HepG2 (cell line): ENCODE results near the gene ARL8A. TPM values are rescaled to one million over a fixed set of nuclear protein-coding genes. Genes with fewer than 3 reads are reported as not detected.

Experiments
- ATAC-seq: fragments of 200-7000 bp; cut with Tn5 transposase; 3 replicates; pipeline ENCODE4 v1.9.1; 2020; ENCODE audit warnings: mild to moderate bottlenecking, moderate library complexity
- BruUV-seq: library from RNA; stranded (reverse); fragments of 400-500 nt; replicated peaks from 2 replicates; lab custom pipeline; 2021; lab: Mats Ljungman, UMichigan
- CTCF ChIA-PET: fragments of 300-600 bp; formaldehyde crosslinking; extraction: SDS; loops from one replicate; lab custom pipeline; 2021; ENCODE audit warnings: low total read pairs, inconsistent platforms, low intra/inter-chr PET ratio; lab: Yijun Ruan, JAX
- POLR2A ChIA-PET: fragments of 350-600 bp; sonication (Branson Sonifier 250); formaldehyde crosslinking; loops from one replicate; lab custom pipeline; 2020; ENCODE audit warnings: antibody characterized with exemption, inconsistent platforms; lab: Yijun Ruan, JAX
- DNase-seq: peaks from one replicate; pipeline ENCODE4 v3.0.0-alpha.2; 2015; ENCODE audit warnings: low spot score
- FAIRE-seq: peaks from 3 replicates; lab custom pipeline; 2011; peaks lifted over from hg19 to GRCh38; lab: Jason Lieb, UNC
- H2AFZ ChIP-seq: one replicate; pipeline ENCODE4 v1.6.1; 2011; ENCODE audit warnings: low read length, inconsistent platforms
- H3K27ac ChIP-seq: fragments of 300-600 bp; 3 replicates; pipeline ENCODE4 v1.8.0; 2011; ENCODE audit warnings: mixed run types, mild to moderate bottlenecking, mixed read lengths, low read length, inconsistent platforms; ENCODE audit not compliant: insufficient read depth; ENCODE audit errors: extremely low read length
- H3K27me3 ChIP-seq, 2 experiments: fragments of 200-600 bp in 1 of 2; 2 replicates in 1 of 2; 3 replicates in 1 of 2; pipeline versions ENCODE4 v1.6.0 to v1.8.0; 2011; ENCODE audit warnings: low read length in 2 of 2, mild to moderate bottlenecking in 2 of 2, moderate library complexity in 2 of 2, inconsistent platforms in 1 of 2; ENCODE audit not compliant: insufficient read depth in 2 of 2, control insufficient read depth in 1 of 2
- H3K36me3 ChIP-seq, 2 experiments: fragments of 200-600 bp in 1 of 2; replicated peaks in 1 of 2; 2 replicates in 1 of 2; 3 replicates in 1 of 2; pipeline versions ENCODE4 v1.5.1 to v1.8.0; 2011; ENCODE audit warnings: low read length in 2 of 2, inconsistent platforms in 1 of 2; ENCODE audit not compliant: insufficient read depth in 2 of 2, control insufficient read depth in 1 of 2
- H3K4me1 ChIP-seq: 2 replicates; pipeline ENCODE4 v1.5.1; 2012; ENCODE audit warnings: low read length, inconsistent platforms; ENCODE audit not compliant: insufficient read depth
- H3K4me2 ChIP-seq: 2 replicates; pipeline ENCODE4 v1.6.0; 2011; ENCODE audit warnings: low read depth, low read length, inconsistent platforms
- H3K4me3 ChIP-seq, 3 experiments: fragments of 200-600 bp in 1 of 3; sonication (generic), shearing (Covaris generic) in 1 of 3; replicated peaks in 1 of 3; 2 replicates each; pipeline ENCODE4 v1.5.1; 2011 to 2016; ENCODE audit warnings: low read length in 3 of 3, inconsistent platforms in 2 of 3, low read depth in 2 of 3, mild to moderate bottlenecking in 2 of 3, control low read depth in 1 of 3, mixed read lengths in 1 of 3; ENCODE audit not compliant: insufficient read depth in 1 of 3
- H3K79me2 ChIP-seq: one replicate; pipeline ENCODE4 v1.6.1; 2011; ENCODE audit warnings: low read length, inconsistent platforms; ENCODE audit not compliant: insufficient read depth
- H3K9ac ChIP-seq: 2 replicates; pipeline ENCODE4 v1.6.0; 2011; ENCODE audit warnings: mild to moderate bottlenecking, low read depth, low read length, inconsistent platforms; ENCODE audit not compliant: insufficient read depth
- H3K9me3 ChIP-seq: 2 replicates; pipeline ENCODE4 v1.5.1; 2012; ENCODE audit warnings: mild to moderate bottlenecking, low read length
- H4K20me1 ChIP-seq: 2 replicates; pipeline ENCODE4 v1.6.0; 2011; ENCODE audit warnings: inconsistent platforms, mild to moderate bottlenecking, low read length, moderate library complexity; ENCODE audit not compliant: insufficient read depth
- CREB1 ChIP-seq, 2 experiments: fragments of 450-650 bp in 1 of 2; IDR thresholded peaks; 2 replicates each; pipeline ENCODE4 v1.6.1; 2016 to 2017; ENCODE audit warnings: control low read depth in 1 of 2, mild to moderate bottlenecking in 1 of 2, missing compliant biosample characterization in 1 of 2, missing genetic modification characterization in 1 of 2
- FOSL2 ChIP-seq: sonication (generic); formaldehyde crosslinking; IDR thresholded peaks from 2 replicates; pipeline ENCODE4 v1.4.0; 2020; ENCODE audit warnings: missing genetic modification reagents
- GFI1 ChIP-seq: sonication (generic); formaldehyde crosslinking; IDR thresholded peaks from 2 replicates; pipeline ENCODE4 v1.5.0; 2020; ENCODE audit warnings: missing genetic modification reagents, mild to moderate bottlenecking, borderline replicate concordance
- HDAC2 ChIP-seq: sonication (generic); formaldehyde crosslinking; IDR thresholded peaks from 2 replicates; pipeline ENCODE4 v1.4.0; 2020; ENCODE audit warnings: missing genetic modification reagents
- MNT ChIP-seq: fragments of 450-650 bp; IDR thresholded peaks from 2 replicates; pipeline ENCODE4 v1.6.1; 2016
- ZNF580 ChIP-seq: IDR thresholded peaks from 2 replicates; pipeline ENCODE4 v1.6.1; 2016; ENCODE audit warnings: low read depth, borderline replicate concordance
- WGBS: methylation state at CpG from one replicate; pipeline ENCODE4 v1.1.6; 2017; ENCODE audit warnings: low lambda C conversion rate; 5-methylcytosine and 5-hydroxymethylcytosine counted together
- in situ Hi-C: cut with HindIII; loops from 2 replicates; pipeline ENCODE4 v1.10.0; 2017; ENCODE audit warnings: low pct_unique_long_range_greater_than_20kb; ENCODE audit not compliant: extremely low pct_ligation_motif_present
- intact Hi-C: fragments of 100-400 bp; cut with micrococcal nuclease; formaldehyde crosslinking; loops from one replicate; pipeline ENCODE4 v1.10.0; 2022; ENCODE audit not compliant: unreplicated experiment
- polyA plus RNA-seq, 8 experiments: library from polyadenylated mRNA; depleted of rRNA in 3 of 8; stranded (reverse) in 7 of 8; unstranded in 1 of 8; fragments of >200 nt; fragmentation: Illumina TruSeq in 4 of 8; extraction: Trizol in 4 of 8; gene quantifications; 2 replicates each; pipeline versions ENCODE4 v1.2.1 to v1.2.3, GENCODE V29; 2011 to 2016; ENCODE audit warnings: low read depth in 4 of 8, missing spikeins in 1 of 8, mixed read lengths in 1 of 8; ENCODE audit not compliant: insufficient read depth in 1 of 8
- total RNA-seq, 5 experiments: library from RNA; depleted of rRNA; stranded (reverse); fragments of >200 nt; fragmentation: Illumina TruSeq; extraction: Trizol; gene quantifications; 2 replicates each; pipeline ENCODE4 v1.2.3, GENCODE V29; 2016; ENCODE audit warnings: low read depth in 1 of 5

The ARL8A gene
- total and polyA plus RNA-seq, 2 of the 13 experiments (the other 11 are each of a cell fraction or from before 2014, with no cell fraction given): 2.7 to 23.4 TPM

GRCh38 chr1:202106340-202107254 lies 37.9 kb downstream of the ARL8A start:
- ATAC-seq (peak; percentile 23), DNase-seq (no peak), FAIRE-seq (no peak)
- Histone ChIP-seq H3K27me3 (peaks cover 3 to 5% of the 10 kb centered on the region in 2 experiments; a peak in 2 of 5 replicates), H3K4me3 (no peak overlapping the region), H3K9me3 (no peaks in the 10 kb centered on the region), H4K20me1 (no peaks in the 10 kb centered on the region), H3K36me3 (no peaks in the 10 kb centered on the region), H2AFZ (no peak overlapping the region), H3K79me2 (no peaks in the 10 kb centered on the region), H3K4me2 (peak overlapping the region; percentile 24; the same call in 1 of the 2 replicates), H3K4me1 (peaks cover 54% of the 10 kb centered on the region), H3K27ac (no peak overlapping the region), H3K9ac (no peak overlapping the region)
- no peak for TF ChIP-seq HDAC2
- TF ChIP-seq FOSL2: 0 out of 2 replicates have a peak, but pooled peaks have one; percentile 17
- no peak for TF ChIP-seq ZNF580 (CRISPR knock-in tag)
- no TSS peak for BruUV-seq
- intact Hi-C loops (no loop called here), in situ Hi-C loops (no loop called here)
- ChIA-PET POLR2A (interaction anchor here (2.0 to 4.0 kb wide), 2 partner anchors 20 to 96 kb away, joined by 11 to 22 read pairs; partner anchors contain the start of gene ELF3), CTCF (no interaction called here)
- WGBS: 21% methylated on average over 7 of the region's 10 CpGs

GRCh38 chr1:202105571-202106339 lies 38.8 kb downstream of the ARL8A start:
- Histone ChIP-seq H3K4me2 (peak overlapping the region; percentile 24; the same call in 1 of the 2 replicates), H3K27ac (no peak overlapping the region), H3K27me3 (peaks cover 3 to 5% of the 10 kb centered on the region in 2 experiments; a peak in 2 of 5 replicates), H3K9me3 (no peaks in the 10 kb centered on the region), H2AFZ (no peak overlapping the region), H3K4me1 (peaks cover 51% of the 10 kb centered on the region), H3K79me2 (no peaks in the 10 kb centered on the region), H3K4me3 (no peak overlapping the region), H3K36me3 (no peaks in the 10 kb centered on the region), H4K20me1 (no peaks in the 10 kb centered on the region), H3K9ac (no peak overlapping the region)
- ChIA-PET POLR2A (interaction anchor here (2.0 to 4.0 kb wide), 2 partner anchors 20 to 95 kb away, joined by 11 to 22 read pairs; partner anchors contain the start of gene ELF3), CTCF (no interaction called here)
- intact Hi-C loops (no loop called here), in situ Hi-C loops (no loop called here)
- FAIRE-seq (no peak), DNase-seq (no peak), ATAC-seq (no peak; the same call in 2 of the 3 replicates)
- no TSS peak for BruUV-seq
- WGBS: 11% methylated on average over 3 of the region's 10 CpGs
- TF ChIP-seq CREB1 (IDR thresholded peaks at IDR 0.05) (peak; percentile 85), CREB1 (CRISPR knock-in tag; IDR thresholded peaks at IDR 0.05) (no peak), GFI1 (CRISPR knock-in tag) (peak; percentile 75; the same call in 1 of the 2 replicates), MNT (no peak)
